Mammary epithelial cell (primary cell): ENCODE data around the gene SH3GLB2.

ENCODE experiments used
- EZH2 ChIP-seq: IDR thresholded peaks from 2 replicates; pipeline ENCODE4 v1.6.1; 2012; ENCODE audit warnings: low read length, inconsistent platforms, borderline replicate concordance
- TF ChIP-seq, protein P1 (sequence below), 2 donors: IDR thresholded peaks in 1 of 2; conservative IDR thresholded peaks in 1 of 2; 2 replicates each; pipeline ENCODE4 v1.5.1; 2011 to 2012; ENCODE audit warnings: inconsistent platforms in 2 of 2, low read length in 2 of 2, mild to moderate bottlenecking in 2 of 2, control low read depth in 1 of 2, low read depth in 1 of 2; ENCODE audit not compliant: insufficient read depth in 1 of 2; ENCODE audit errors: extremely low read depth in 1 of 2

DNA sequence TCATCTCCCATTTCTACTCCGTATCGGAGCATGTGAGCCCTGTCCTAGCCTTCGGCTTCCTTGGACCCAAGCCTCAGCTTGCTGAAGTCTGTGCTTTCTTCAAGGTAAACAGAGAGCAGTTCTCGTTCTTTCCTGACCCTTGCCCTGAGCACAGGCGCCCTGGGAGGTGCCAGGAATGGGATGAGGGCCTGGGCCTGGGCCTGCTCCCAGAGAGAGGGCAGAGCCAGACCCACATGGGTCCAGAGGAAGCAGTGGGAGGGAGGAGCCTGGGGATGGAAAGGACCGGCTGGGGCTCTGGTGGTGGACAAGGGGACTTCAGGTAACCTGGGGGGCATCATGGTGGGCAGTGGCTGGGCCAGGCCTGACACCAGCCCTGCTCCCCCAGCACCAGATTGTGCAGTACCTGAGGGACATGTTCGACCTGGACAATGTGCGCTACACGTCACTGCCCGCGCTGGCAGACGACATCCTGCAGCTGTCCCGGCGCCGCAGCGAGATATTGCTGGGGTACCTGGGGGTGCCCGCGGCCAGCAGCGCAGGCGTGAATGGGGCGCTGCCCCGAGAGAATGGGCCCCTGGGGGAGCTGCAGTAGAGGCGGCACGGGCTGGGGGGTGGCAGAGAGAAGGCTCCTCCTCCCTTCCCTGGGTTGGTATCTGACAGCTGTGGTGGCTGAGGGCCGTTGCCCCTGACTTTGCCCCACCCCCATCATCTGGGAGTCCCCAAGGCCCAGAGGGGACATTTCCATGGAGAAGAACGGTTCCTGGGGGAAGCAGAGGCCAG is 41.9 kb upstream of the SH3GLB2 start:
- TF ChIP-seq, protein P1, sequence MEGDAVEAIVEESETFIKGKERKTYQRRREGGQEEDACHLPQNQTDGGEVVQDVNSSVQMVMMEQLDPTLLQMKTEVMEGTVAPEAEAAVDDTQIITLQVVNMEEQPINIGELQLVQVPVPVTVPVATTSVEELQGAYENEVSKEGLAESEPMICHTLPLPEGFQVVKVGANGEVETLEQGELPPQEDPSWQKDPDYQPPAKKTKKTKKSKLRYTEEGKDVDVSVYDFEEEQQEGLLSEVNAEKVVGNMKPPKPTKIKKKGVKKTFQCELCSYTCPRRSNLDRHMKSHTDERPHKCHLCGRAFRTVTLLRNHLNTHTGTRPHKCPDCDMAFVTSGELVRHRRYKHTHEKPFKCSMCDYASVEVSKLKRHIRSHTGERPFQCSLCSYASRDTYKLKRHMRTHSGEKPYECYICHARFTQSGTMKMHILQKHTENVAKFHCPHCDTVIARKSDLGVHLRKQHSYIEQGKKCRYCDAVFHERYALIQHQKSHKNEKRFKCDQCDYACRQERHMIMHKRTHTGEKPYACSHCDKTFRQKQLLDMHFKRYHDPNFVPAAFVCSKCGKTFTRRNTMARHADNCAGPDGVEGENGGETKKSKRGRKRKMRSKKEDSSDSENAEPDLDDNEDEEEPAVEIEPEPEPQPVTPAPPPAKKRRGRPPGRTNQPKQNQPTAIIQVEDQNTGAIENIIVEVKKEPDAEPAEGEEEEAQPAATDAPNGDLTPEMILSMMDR (conservative IDR thresholded peaks at IDR 0.05 in 1 of 2, IDR thresholded peaks at IDR 0.05 in 1 of 2; ENCODE audit: extremely low read depth in 1 of 2, insufficient read depth in 1 of 2, low read depth in 1 of 2, low read length in 2 of 2): no peak
- TF ChIP-seq EZH2: no peak
